Lung (tissue), 12 donors: ENCODE measurements around the gene ERBB4. TPM values are rescaled to one million over a fixed set of nuclear protein-coding genes. Genes with fewer than 3 reads are reported as not detected.

Experiments
- ATAC-seq: fragments of 200-7000 bp; cut with Tn5 transposase; one replicate; pipeline ENCODE4 v1.9.1; 2020; ENCODE audit warnings: moderate number of reproducible peaks; ENCODE audit not compliant: insufficient read depth, low FRiP score
- DNase-seq, 3 donors: peaks; one replicate each; pipeline ENCODE4 v3.0.0-alpha.2; 2013 to 2017
- H3K27ac ChIP-seq, 2 donors: one replicate each; pipeline ENCODE4 v1.5.1; 2013; ENCODE audit warnings: mild to moderate bottlenecking in 2 of 2, moderate library complexity in 2 of 2, control low read depth in 1 of 2, inconsistent platforms in 1 of 2, low read depth in 1 of 2, low read length in 1 of 2
- H3K27me3 ChIP-seq, 3 donors: one replicate each; pipeline ENCODE4 v1.5.1; 2013; ENCODE audit warnings: low read length in 2 of 3; ENCODE audit not compliant: control insufficient read depth in 3 of 3, insufficient read depth in 3 of 3
- H3K36me3 ChIP-seq, 4 donors: one replicate each; pipeline ENCODE4 v1.5.1; 2013; ENCODE audit warnings: low read length in 4 of 4, mild to moderate bottlenecking in 1 of 4, moderate library complexity in 1 of 4; ENCODE audit not compliant: control insufficient read depth in 4 of 4, insufficient read depth in 4 of 4
- H3K4me1 ChIP-seq, 5 donors: one replicate each; pipeline ENCODE4 v1.5.1; 2013; ENCODE audit warnings: low read length in 5 of 5, mild to moderate bottlenecking in 2 of 5, moderate library complexity in 1 of 5; ENCODE audit not compliant: control insufficient read depth in 5 of 5, insufficient read depth in 5 of 5
- H3K4me3 ChIP-seq: one replicate; pipeline ENCODE4 v1.5.1; 2013; ENCODE audit warnings: mild to moderate bottlenecking, control low read depth, moderate library complexity
- H3K9ac ChIP-seq, 2 donors: one replicate each; pipeline ENCODE4 v1.5.1; 2013; ENCODE audit warnings: low read length in 2 of 2, control low read depth in 1 of 2; ENCODE audit not compliant: insufficient read depth in 1 of 2
- H3K9me3 ChIP-seq, 4 donors: one replicate each; pipeline ENCODE4 v1.5.1; 2013; ENCODE audit warnings: low read length in 3 of 4, mild to moderate bottlenecking in 1 of 4, moderate library complexity in 1 of 4; ENCODE audit not compliant: control insufficient read depth in 4 of 4, insufficient read depth in 3 of 4
- WGBS, 2 donors: extraction: QIAGEN DNeasy Blood & Tissue Kit; methylation state at CpG; one replicate each; pipeline ENCODE4 v1.1.7; 2013; 5-methylcytosine and 5-hydroxymethylcytosine counted together
- polyA plus RNA-seq, 2 donors: library from polyadenylated mRNA; stranded (reverse); fragments of 200-250 nt; gene quantifications; one replicate each; pipeline ENCODE4 v1.2.1, GENCODE V29; 2013
- total RNA-seq, 2 donors: library from RNA; depleted of rRNA in 1 of 2; stranded (reverse); fragments of >200 nt in 1 of 2; gene quantifications; one replicate each; pipeline ENCODE4 v1.2.1, GENCODE V29; 2014 to 2021
- TF ChIP-seq, protein P1 (sequence below): IDR thresholded peaks from 2 replicates; pipeline ENCODE4 v1.5.1; 2012; ENCODE audit warnings: mild to moderate bottlenecking; ENCODE audit errors: control extremely low read depth, extremely low read depth
- donor health status: control.
- donor health status: control.
- donor health status: Bipolar disorder and iron deficiency.
- donor health status: healthy.
- donor health status: DM: yes; HTN: yes; CAD: no.

The ERBB4 gene
- total and polyA plus RNA-seq, 4 donors = 0.41 to 16.8 (median 5.3) TPM

DNA sequence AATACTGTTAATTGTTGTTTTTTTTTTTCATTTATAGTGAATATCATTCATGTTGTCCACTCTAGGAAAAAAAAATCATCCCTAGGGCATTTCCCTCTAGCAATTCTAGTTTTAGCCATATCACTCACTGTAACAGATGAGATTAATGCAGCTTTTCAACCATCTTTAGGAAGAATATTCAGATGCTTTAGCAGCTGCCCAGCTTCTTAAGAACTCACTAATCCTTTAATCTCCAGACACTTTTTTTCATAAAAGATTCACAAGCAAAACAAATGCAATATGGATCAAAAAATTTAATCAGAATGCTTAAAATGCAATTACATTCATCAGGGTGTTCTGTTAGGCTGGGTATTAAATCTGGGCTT lies 692.6 kb downstream of the ERBB4 start:
- no peak overlapping the region for H3K4me3 ChIP-seq
- H3K9ac ChIP-seq = no peak overlapping the region
- H3K36me3 ChIP-seq = no peaks in the 10 kb centered on the region
- H3K4me1 ChIP-seq = no peaks in the 10 kb centered on the region
- DNase-seq = no peak
- TF ChIP-seq, protein P1, sequence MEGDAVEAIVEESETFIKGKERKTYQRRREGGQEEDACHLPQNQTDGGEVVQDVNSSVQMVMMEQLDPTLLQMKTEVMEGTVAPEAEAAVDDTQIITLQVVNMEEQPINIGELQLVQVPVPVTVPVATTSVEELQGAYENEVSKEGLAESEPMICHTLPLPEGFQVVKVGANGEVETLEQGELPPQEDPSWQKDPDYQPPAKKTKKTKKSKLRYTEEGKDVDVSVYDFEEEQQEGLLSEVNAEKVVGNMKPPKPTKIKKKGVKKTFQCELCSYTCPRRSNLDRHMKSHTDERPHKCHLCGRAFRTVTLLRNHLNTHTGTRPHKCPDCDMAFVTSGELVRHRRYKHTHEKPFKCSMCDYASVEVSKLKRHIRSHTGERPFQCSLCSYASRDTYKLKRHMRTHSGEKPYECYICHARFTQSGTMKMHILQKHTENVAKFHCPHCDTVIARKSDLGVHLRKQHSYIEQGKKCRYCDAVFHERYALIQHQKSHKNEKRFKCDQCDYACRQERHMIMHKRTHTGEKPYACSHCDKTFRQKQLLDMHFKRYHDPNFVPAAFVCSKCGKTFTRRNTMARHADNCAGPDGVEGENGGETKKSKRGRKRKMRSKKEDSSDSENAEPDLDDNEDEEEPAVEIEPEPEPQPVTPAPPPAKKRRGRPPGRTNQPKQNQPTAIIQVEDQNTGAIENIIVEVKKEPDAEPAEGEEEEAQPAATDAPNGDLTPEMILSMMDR = no peak
- no peak overlapping the region for H3K27ac ChIP-seq
- no peak for ATAC-seq
- no peaks in the 10 kb centered on the region for H3K27me3 ChIP-seq
- H3K9me3 ChIP-seq = no peaks in the 10 kb centered on the region

DNA sequence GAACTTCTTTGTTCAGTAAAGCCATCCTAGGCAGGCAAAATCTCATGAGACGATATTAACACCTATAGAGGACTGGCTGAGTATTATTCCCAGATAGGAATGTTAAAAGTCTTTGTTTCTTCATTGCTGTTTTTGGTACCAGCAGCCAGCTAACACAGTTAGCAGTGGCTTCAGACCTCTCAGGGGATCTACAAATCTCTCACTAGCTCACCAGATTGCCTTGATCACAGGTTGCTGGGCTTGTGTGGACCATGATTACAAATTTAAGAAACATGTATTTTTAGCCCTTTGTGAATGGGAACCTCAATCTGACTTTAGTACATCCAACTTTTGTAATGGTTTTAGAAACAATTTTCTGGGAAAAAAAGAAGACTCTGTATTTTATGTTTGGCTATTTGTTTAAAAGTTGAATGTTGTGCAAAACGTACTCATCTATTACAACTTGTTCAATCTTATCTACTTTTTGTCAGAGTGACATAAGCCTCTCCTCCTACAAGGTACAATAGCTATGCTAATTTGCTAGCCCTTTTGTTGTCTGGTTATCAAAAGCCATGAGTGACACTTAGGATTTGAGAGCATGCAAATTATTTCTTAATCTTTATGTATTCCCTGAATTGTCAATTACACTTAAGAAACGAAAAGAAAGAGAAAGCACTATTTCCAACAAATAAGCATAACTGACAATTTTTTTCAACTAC lies 693.1 kb downstream of the ERBB4 start:
- Histone ChIP-seq H3K4me3 (no peak overlapping the region), H3K4me1 (no peaks in the 10 kb centered on the region), H3K27me3 (no peaks in the 10 kb centered on the region), H3K9ac (no peak overlapping the region), H3K36me3 (no peaks in the 10 kb centered on the region), H3K9me3 (no peaks in the 10 kb centered on the region), H3K27ac (no peak overlapping the region)
- WGBS, 2 donors = 66 to 83% methylated on average over 3 of the region's 3 CpGs
- TF ChIP-seq, protein P1 = no peak
- ATAC-seq (no peak), DNase-seq (no peak)

DNA sequence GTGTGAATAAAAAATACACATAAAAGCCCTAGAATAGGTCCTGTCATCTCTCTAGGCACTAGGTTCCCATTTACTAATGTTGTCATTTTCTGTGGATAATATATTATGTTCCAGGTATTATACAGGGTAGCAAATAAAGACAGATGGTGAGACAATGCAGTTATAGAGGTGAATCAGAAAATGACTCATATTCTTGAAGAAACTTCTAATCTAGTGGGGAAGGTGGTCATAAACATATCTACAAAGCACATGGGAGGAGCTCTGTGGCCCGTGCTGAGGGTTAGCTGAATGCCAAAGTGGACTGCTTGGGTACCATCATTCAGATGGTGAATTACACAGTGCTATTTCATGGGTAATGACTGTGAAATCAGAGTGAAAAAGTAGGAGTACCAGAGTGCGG lies 700.9 kb downstream of the ERBB4 start:
- H3K4me1 ChIP-seq = no peaks in the 10 kb centered on the region
- no peak for ATAC-seq
- DNase-seq = no peak
- TF ChIP-seq, protein P1 = no peak
- H3K27me3 ChIP-seq = no peaks in the 10 kb centered on the region
- H3K36me3 ChIP-seq = no peaks in the 10 kb centered on the region
- H3K9me3 ChIP-seq = no peaks in the 10 kb centered on the region
- H3K9ac ChIP-seq = no peak overlapping the region
- H3K27ac ChIP-seq = no peak overlapping the region
- no peak overlapping the region for H3K4me3 ChIP-seq
- WGBS, 2 donors = 78 to 86% methylated on average over 2 of the region's 2 CpGs

DNA sequence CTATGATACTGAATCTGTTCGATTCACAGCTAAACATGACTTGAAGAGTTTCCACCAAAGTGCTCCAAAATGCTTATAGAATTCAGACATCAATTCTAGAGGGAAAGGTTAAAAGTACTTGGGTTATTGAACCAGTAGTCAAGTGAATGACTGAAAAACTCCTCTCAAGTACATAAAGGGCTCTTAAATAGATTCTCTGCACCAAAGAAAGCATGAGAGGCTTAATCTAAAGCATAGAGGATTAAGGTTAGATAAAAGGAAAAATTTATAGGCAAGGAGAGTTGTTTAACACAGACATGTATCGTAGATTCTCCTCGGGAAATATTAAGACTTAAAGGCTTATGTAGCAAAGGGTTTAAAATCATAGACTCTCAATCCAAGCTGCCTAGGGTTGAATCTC lies 701.4 kb downstream of the ERBB4 start:
- no peaks in the 10 kb centered on the region for H3K4me1 ChIP-seq
- TF ChIP-seq, protein P1 = no peak
- no peaks in the 10 kb centered on the region for H3K27me3 ChIP-seq
- WGBS, 2 donors = 70 to 71% methylated on average over 3 of the region's 3 CpGs
- H3K36me3 ChIP-seq = no peaks in the 10 kb centered on the region
- H3K27ac ChIP-seq = no peak overlapping the region
- H3K9me3 ChIP-seq = no peaks in the 10 kb centered on the region
- H3K4me3 ChIP-seq = no peak overlapping the region
- DNase-seq = no peak
- H3K9ac ChIP-seq = no peak overlapping the region
- no peak for ATAC-seq
